RWPE1 (cell line): ENCODE data around the gene TBC1D4.
A peak's percentile ranks its signal among the peaks of the same experiment; 100 is the strongest.

Experiments
- CTCF ChIA-PET: fragments of 350-600 bp; sonication (Branson Sonifier 250); formaldehyde crosslinking; extraction: SDS; loops from one replicate; lab custom pipeline; 2021; lab: Yijun Ruan, JAX
- POLR2A ChIA-PET: fragments of 400-600 bp; formaldehyde crosslinking; extraction: SDS; loops from one replicate; lab custom pipeline; 2020; ENCODE audit warnings: antibody characterized with exemption; ENCODE audit not compliant: low non-redundant PET; lab: Yijun Ruan, JAX
- DNase-seq: peaks from one replicate; pipeline ENCODE4 v3.0.0; 2012; ENCODE audit warnings: low spot score
- H3K27ac ChIP-seq: fragments of 450-650 bp; 2 replicates; pipeline ENCODE4 v1.5.1; 2017
- TF ChIP-seq, protein P1 (sequence below): fragments of 450-650 bp; conservative IDR thresholded peaks from 2 replicates; pipeline ENCODE4 v1.5.1; 2017; ENCODE audit warnings: low read depth, mild to moderate bottlenecking

TBC1D4 gene

DNA sequence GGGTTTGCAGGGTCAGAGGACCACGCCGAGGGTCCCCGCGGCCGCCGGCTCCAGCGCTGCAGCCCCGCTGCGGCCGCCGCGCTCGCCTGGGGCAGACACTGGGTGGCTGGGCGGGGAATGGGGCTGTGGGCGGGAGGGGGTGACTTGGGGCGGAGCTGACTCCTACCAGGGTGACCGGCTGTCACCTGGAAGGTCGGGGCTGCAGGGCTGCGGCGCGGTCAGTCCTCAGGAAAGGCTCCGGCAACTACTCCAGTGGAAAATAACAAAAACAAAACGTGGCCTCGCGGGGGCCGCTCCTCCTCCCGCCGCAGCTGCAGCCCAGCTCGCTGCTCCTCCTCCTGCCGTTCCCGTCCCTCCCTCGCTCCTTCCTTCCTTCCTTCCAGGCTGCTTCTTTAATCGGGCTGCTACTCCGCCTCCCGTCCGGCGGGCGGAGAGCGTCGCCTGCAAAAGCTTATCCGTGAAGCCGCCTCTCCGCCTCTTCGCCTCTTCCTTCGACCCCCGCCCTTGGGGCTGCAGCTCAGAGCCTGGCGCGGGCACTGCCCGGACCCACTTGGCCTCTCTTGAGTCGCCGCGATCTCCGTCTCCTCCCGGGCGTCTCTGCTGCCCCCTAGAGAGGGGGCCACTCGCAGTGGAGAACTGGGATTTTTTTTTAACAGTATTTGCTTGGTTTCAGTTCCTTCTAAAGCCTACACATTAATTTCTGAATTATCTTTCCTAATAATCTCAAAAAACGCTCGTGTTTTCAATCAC, at the start of gene TBC1D4:
Gene TBC1D4 (minus strand): TSS at position 100 of the 750 bp plus-strand sequence. CDS start 402 bp downstream, outside the sequence.
- POLR2A ChIA-PET = interaction anchor here (0.6 kb wide), 2 partner anchors 31 to 118 kb away, joined by 3 read pairs; no protein-coding TSS in a partner anchor
- TF ChIP-seq, protein P1, sequence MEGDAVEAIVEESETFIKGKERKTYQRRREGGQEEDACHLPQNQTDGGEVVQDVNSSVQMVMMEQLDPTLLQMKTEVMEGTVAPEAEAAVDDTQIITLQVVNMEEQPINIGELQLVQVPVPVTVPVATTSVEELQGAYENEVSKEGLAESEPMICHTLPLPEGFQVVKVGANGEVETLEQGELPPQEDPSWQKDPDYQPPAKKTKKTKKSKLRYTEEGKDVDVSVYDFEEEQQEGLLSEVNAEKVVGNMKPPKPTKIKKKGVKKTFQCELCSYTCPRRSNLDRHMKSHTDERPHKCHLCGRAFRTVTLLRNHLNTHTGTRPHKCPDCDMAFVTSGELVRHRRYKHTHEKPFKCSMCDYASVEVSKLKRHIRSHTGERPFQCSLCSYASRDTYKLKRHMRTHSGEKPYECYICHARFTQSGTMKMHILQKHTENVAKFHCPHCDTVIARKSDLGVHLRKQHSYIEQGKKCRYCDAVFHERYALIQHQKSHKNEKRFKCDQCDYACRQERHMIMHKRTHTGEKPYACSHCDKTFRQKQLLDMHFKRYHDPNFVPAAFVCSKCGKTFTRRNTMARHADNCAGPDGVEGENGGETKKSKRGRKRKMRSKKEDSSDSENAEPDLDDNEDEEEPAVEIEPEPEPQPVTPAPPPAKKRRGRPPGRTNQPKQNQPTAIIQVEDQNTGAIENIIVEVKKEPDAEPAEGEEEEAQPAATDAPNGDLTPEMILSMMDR = peak; percentile 94
- peak; percentile 68 for DNase-seq
- peak within 1 kb of the TSS; percentile 89 for H3K27ac ChIP-seq
- CTCF ChIA-PET = interaction anchor here (0.5 to 1.6 kb wide), 29 partner anchors 8 to 1828 kb away, joined by 3 to 13 read pairs (median 4); no protein-coding TSS in a partner anchor

GRCh38 chr13:75530549-75530961, 48.6 kb upstream of the TBC1D4 start:
- TF ChIP-seq, protein P1 = no peak
- DNase-seq = no peak
- CTCF ChIA-PET = no interaction called here
- POLR2A ChIA-PET = no interaction called here
- H3K27ac ChIP-seq = no peak overlapping the region

GRCh38 chr13:75521956-75522355, 40.0 kb upstream of the TBC1D4 start:
- DNase-seq = no peak
- TF ChIP-seq, protein P1 = no peak
- ChIA-PET POLR2A (no interaction called here), CTCF (no interaction called here)
- H3K27ac ChIP-seq = no peak overlapping the region

- H3K27ac ChIP-seq = no peak overlapping the region
- ChIA-PET CTCF (no interaction called here), POLR2A (no interaction called here)
- DNase-seq = no peak
- TF ChIP-seq, protein P1 = no peak
Measured at GRCh38 chr13:75518439-75519088, 36.6 kb upstream of the TBC1D4 start.

GRCh38 chr13:75514080-75514995, 32.4 kb upstream of the TBC1D4 start:
- POLR2A ChIA-PET = no interaction called here

More at GRCh38 chr13:75514080-75514995, 32.4 kb upstream of the TBC1D4 start:
- TF ChIP-seq, protein P1 = no peak
- DNase-seq = no peak
- CTCF ChIA-PET = interaction anchor here (0.6 to 1.0 kb wide), 2 partner anchors 29 to 32 kb away, joined by 3 read pairs; partner anchors contain the start of gene TBC1D4
- no peak overlapping the region for H3K27ac ChIP-seq
